Heart left ventricle (tissue), 16 donors: ENCODE data around the gene TLR3. TPM values are rescaled to one million over a fixed set of nuclear protein-coding genes. Genes with fewer than 3 reads are reported as not detected.

Experiments used
- ATAC-seq, 4 donors: fragments of 200-7000 bp; cut with Tn5 transposase; one replicate each; pipeline ENCODE4 v1.9.1; 2020 to 2022; ENCODE audit warnings: moderate library complexity in 4 of 4, mild to moderate bottlenecking in 3 of 4, moderate number of reproducible peaks in 1 of 4
- DNase-seq, 5 donors: peaks; one replicate each; pipeline ENCODE4 v3.0.0-alpha.2; 2020
- H3K27ac ChIP-seq, 12 donors: fragments of 200-600 bp; sonication (generic) in 4 of 12; one replicate each; pipeline versions ENCODE4 v1.5.0 to v1.8.0; 2016 to 2022; ENCODE audit warnings: mild to moderate bottlenecking in 2 of 12
- H3K27me3 ChIP-seq, 9 donors: fragments of 200-600 bp; sonication (generic) in 2 of 9; one replicate each; pipeline versions ENCODE4 v1.5.1 to v1.8.0; 2016 to 2022; ENCODE audit warnings: mild to moderate bottlenecking in 3 of 9
- H3K36me3 ChIP-seq, 9 donors: fragments of 200-600 bp; sonication (generic) in 2 of 9; one replicate each; pipeline versions ENCODE4 v1.5.0 to v1.8.0; 2018 to 2022; ENCODE audit warnings: mild to moderate bottlenecking in 2 of 9
- H3K4me1 ChIP-seq, 12 donors: fragments of 200-600 bp; sonication (generic) in 4 of 12; one replicate each; pipeline versions ENCODE4 v1.5.0 to v1.8.0; 2016 to 2022; ENCODE audit warnings: mild to moderate bottlenecking in 3 of 12
- H3K4me3 ChIP-seq, 12 donors: fragments of 200-600 bp; sonication (generic) in 4 of 12; one replicate each; pipeline versions ENCODE4 v1.5.0 to v1.8.0; 2017 to 2022; ENCODE audit warnings: mild to moderate bottlenecking in 9 of 12, moderate library complexity in 4 of 12
- H3K9me3 ChIP-seq, 12 donors: fragments of 200-600 bp; sonication (generic) in 4 of 12; one replicate each; pipeline versions ENCODE4 v1.5.0 to v1.8.0; 2016 to 2022; ENCODE audit warnings: mild to moderate bottlenecking in 1 of 12
- CTCF ChIP-seq, 12 donors: fragments of 200-600 bp; sonication (generic) in 4 of 12; IDR thresholded peaks; one replicate each; pipeline versions ENCODE4 v1.5.0 to v1.8.0; 2018 to 2022; ENCODE audit warnings: antibody characterized with exemption in 12 of 12, mild to moderate bottlenecking in 5 of 12
- POLR2A ChIP-seq, 2 donors: fragments of 450-650 bp; IDR thresholded peaks; one replicate each; pipeline ENCODE4 v1.6.1; 2017; ENCODE audit warnings: antibody characterized with exemption in 2 of 2, mild to moderate bottlenecking in 2 of 2, moderate library complexity in 2 of 2
- WGBS, 4 donors: extraction: QIAGEN DNeasy Blood & Tissue Kit in 2 of 4; methylation state at CpG; one replicate each; pipeline versions ENCODE4 v1.1.5 to v1.1.7; 2013 to 2018; 5-methylcytosine and 5-hydroxymethylcytosine counted together
- intact Hi-C, 10 donors: fragments of 100-400 bp; cut with DNase I; formaldehyde crosslinking; loops; one replicate each; pipeline versions ENCODE4 v1.11.1 to v1.14.2; 2022
- polyA plus RNA-seq, 2 donors: library from polyadenylated mRNA; stranded (reverse); fragments of 200-250 nt; gene quantifications; one replicate each; pipeline ENCODE4 v1.2.3, GENCODE V29; 2013
- total RNA-seq, 9 donors: library from RNA; depleted of rRNA in 2 of 9; stranded (reverse); fragments of >200 nt in 2 of 9; fragmentation: NEBNext Ultra II Directional in 3 of 9; extraction: Animal tissue kit (Norgen Biotek cat#: 25700) in 3 of 9; gene quantifications; one replicate each; pipeline versions ENCODE4 v1.1.0 to v1.2.4, GENCODE V29; 2016 to 2023
- donor health status: ischemic (EF 13 %, LVEDD 7.1; RV severe dilation, severe dysfunction).
- donor health status: healthy with polysubstance abuse.
- donor health status: DM: no; HTN: yes; CAD: no.
- donor health status: DM: no; HTN: no; CAD: no.
- donor health status: ischemic (EF 25% LVEDD 6.9; RV normal size, moderate dysfunction).
- donor health status: ischemic (EF 25% LVEDD 5.7; RV mildly dilated, moderate dysfunction).
- donor health status: healthy.
- donor health status: DM: yes; HTN: yes; CAD: no.
- donor health status: ischemic (EF 35%, LVEDD 5.7; RV mildly dilated, moderate dysfunction).
- donor health status: nonischemic (EF 11% LVEDD 7.7; RV severe dilation, severe dysfunction).
- donor health status: DM: yes; HTN: yes; CAD: no.
- donor health status: PGD.
- donor health status: ischemic (EF 29% LVEDD 5.4; RV normal size, mild dysfunction).
- donor health status: nonischemic (EF 23%, LVEDD 6.1; RV moderate dilation, normal function).

TLR3 gene
- total and polyA plus RNA-seq, 11 donors = 0.69 to 18.6 (median 2.8) TPM

- H3K27me3 ChIP-seq = peaks cover 6 to 33% (median 17%) of the 10 kb centered on the region in 9 donors
- no peaks in the 10 kb centered on the region for H3K9me3 ChIP-seq
- H3K4me1 ChIP-seq = peaks cover 0 to 16% (median 9%) of the 10 kb centered on the region in 12 donors
- TF ChIP-seq CTCF (IDR thresholded peaks at IDR 0.05) = no peak
- no peak for TF ChIP-seq POLR2A (IDR thresholded peaks at IDR 0.05)
- WGBS, 4 donors = 31 to 53% (median 36%) methylated on average over 11 to 17 of the region's 17 CpGs
- peak overlapping the region in 1 of 12 donors; percentile 42 for H3K27ac ChIP-seq
- H3K36me3 ChIP-seq = no peaks in the 10 kb centered on the region
- intact Hi-C loops = no loop called here
- peak overlapping the region; percentile 33 to 71 (median 52) for H3K4me3 ChIP-seq
- peak in 1 of 4 donors; percentile 58 for ATAC-seq
- DNase-seq = no peak
These were observed 36.8 kb downstream of the TLR3 start for GRCh38 chr4:186105647-186106321.

GRCh38 chr4:186107947-186108346 lies 39.0 kb downstream of the TLR3 start:
- Histone ChIP-seq H3K4me1 (peaks cover 0 to 16% (median 9%) of the 10 kb centered on the region in 12 donors), H3K27me3 (peaks cover 6 to 33% (median 17%) of the 10 kb centered on the region in 9 donors), H3K27ac (no peak overlapping the region), H3K9me3 (no peaks in the 10 kb centered on the region), H3K4me3 (no peak overlapping the region), H3K36me3 (no peaks in the 10 kb centered on the region)
- no peak for ATAC-seq
- WGBS, 4 donors = 84 to 88% (median 86%) methylated on average over 4 of the region's 4 CpGs
- intact Hi-C loops = no loop called here
- TF ChIP-seq POLR2A (IDR thresholded peaks at IDR 0.05) (no peak), CTCF (IDR thresholded peaks at IDR 0.05) (no peak)
- no peak for DNase-seq

- DNase-seq (no peak), ATAC-seq (no peak)
- H3K9me3 ChIP-seq = no peaks in the 10 kb centered on the region
- no peaks in the 10 kb centered on the region for H3K36me3 ChIP-seq
- 80 to 88% (median 82%) methylated on average over 3 of the region's 3 CpGs for WGBS, 4 donors
- H3K4me1 ChIP-seq = peaks cover 0 to 16% (median 9%) of the 10 kb centered on the region in 12 donors
- H3K4me3 ChIP-seq = no peak overlapping the region
- no peak for TF ChIP-seq POLR2A (IDR thresholded peaks at IDR 0.05)
- no peak for TF ChIP-seq CTCF (IDR thresholded peaks at IDR 0.05)
- H3K27me3 ChIP-seq = peaks cover 6 to 30% (median 17%) of the 10 kb centered on the region in 9 donors
- no peak overlapping the region for H3K27ac ChIP-seq
- intact Hi-C loops = no loop called here
These were observed 39.4 kb downstream of the TLR3 start for GRCh38 chr4:186108391-186108790.

GRCh38 chr4:186109245-186109644 lies 40.3 kb downstream of the TLR3 start:
- Histone ChIP-seq H3K4me1 (peaks cover 0 to 15% (median 9%) of the 10 kb centered on the region in 12 donors), H3K27ac (no peak overlapping the region), H3K36me3 (no peaks in the 10 kb centered on the region), H3K27me3 (peaks cover 6 to 25% (median 13%) of the 10 kb centered on the region in 9 donors), H3K9me3 (no peaks in the 10 kb centered on the region), H3K4me3 (no peak overlapping the region)
- 46 to 68% (median 63%) methylated on average over 4 of the region's 4 CpGs for WGBS, 4 donors
- no peak for ATAC-seq
- DNase-seq = no peak
- no peak for TF ChIP-seq CTCF (IDR thresholded peaks at IDR 0.05)
- TF ChIP-seq POLR2A (IDR thresholded peaks at IDR 0.05) = no peak
- intact Hi-C loops = no loop called here
